Stimulated activated naive CD8-positive, alpha-beta T cell treated with anti-CD3 and anti-CD28 coated beads, Interleukin-15, Interleukin-2, amounts not matched to agents 100 ng/mL and 50 ng/mL, for 24 hours (primary cell): ENCODE results near the gene APEH.

ENCODE experiments used
- H3K27ac Mint-ChIP-seq: one replicate; pipeline ENCODE4 v1.8.0; 2021; ENCODE audit warnings: mild to moderate bottlenecking, mixed read lengths
- H3K27me3 Mint-ChIP-seq: one replicate; pipeline ENCODE4 v1.8.0; 2021; ENCODE audit warnings: mixed read lengths
- H3K36me3 Mint-ChIP-seq: one replicate; pipeline ENCODE4 v1.8.0; 2021; ENCODE audit warnings: low read depth, mixed read lengths
- H3K4me1 Mint-ChIP-seq: one replicate; pipeline ENCODE4 v1.8.0; 2021; ENCODE audit warnings: low read depth, mixed read lengths
- H3K4me3 Mint-ChIP-seq: one replicate; pipeline ENCODE4 v1.8.0; 2021; ENCODE audit warnings: mild to moderate bottlenecking, mixed read lengths
- H3K9me3 Mint-ChIP-seq: one replicate; pipeline ENCODE4 v1.8.0; 2021; ENCODE audit warnings: mixed read lengths

APEH gene

GRCh38 chr3:49727154-49727923 lies 53.2 kb downstream of the APEH start:
- Mint-ChIP-seq H3K27me3 (no peaks in the 10 kb centered on the region), H3K4me1 (peaks cover 15% of the 10 kb centered on the region), H3K36me3 (peaks cover 22% of the 10 kb centered on the region), H3K9me3 (no peaks in the 10 kb centered on the region), H3K4me3 (no peak overlapping the region), H3K27ac (no peak overlapping the region)

- H3K36me3 Mint-ChIP-seq = peaks cover 23% of the 10 kb centered on the region
- H3K9me3 Mint-ChIP-seq = no peaks in the 10 kb centered on the region
- H3K4me1 Mint-ChIP-seq = peaks cover 9% of the 10 kb centered on the region
- no peak overlapping the region for H3K4me3 Mint-ChIP-seq
- H3K27ac Mint-ChIP-seq = no peak overlapping the region
- no peaks in the 10 kb centered on the region for H3K27me3 Mint-ChIP-seq
Observed at GRCh38 chr3:49727924-49728361, 53.8 kb downstream of the APEH start.

- no peak overlapping the region for H3K4me3 Mint-ChIP-seq
- peaks cover 31% of the 10 kb centered on the region for H3K36me3 Mint-ChIP-seq
- H3K9me3 Mint-ChIP-seq = no peaks in the 10 kb centered on the region
- no peaks in the 10 kb centered on the region for H3K4me1 Mint-ChIP-seq
- no peak overlapping the region for H3K27ac Mint-ChIP-seq
- no peaks in the 10 kb centered on the region for H3K27me3 Mint-ChIP-seq
Observed at GRCh38 chr3:49729966-49730609, 55.9 kb downstream of the APEH start.

GRCh38 chr3:49732597-49732996 lies 58.4 kb downstream of the APEH start:
- no peaks in the 10 kb centered on the region for H3K4me1 Mint-ChIP-seq
- H3K4me3 Mint-ChIP-seq = no peak overlapping the region
- no peaks in the 10 kb centered on the region for H3K9me3 Mint-ChIP-seq
- peaks cover 48% of the 10 kb centered on the region for H3K36me3 Mint-ChIP-seq
- H3K27ac Mint-ChIP-seq = no peak overlapping the region
- H3K27me3 Mint-ChIP-seq = no peaks in the 10 kb centered on the region

GRCh38 chr3:49733551-49733950 lies 59.4 kb downstream of the APEH start:
- no peaks in the 10 kb centered on the region for H3K27me3 Mint-ChIP-seq
- H3K9me3 Mint-ChIP-seq = no peaks in the 10 kb centered on the region
- H3K36me3 Mint-ChIP-seq = peaks cover 55% of the 10 kb centered on the region
- H3K4me3 Mint-ChIP-seq = no peak overlapping the region
- H3K4me1 Mint-ChIP-seq = no peaks in the 10 kb centered on the region
- H3K27ac Mint-ChIP-seq = no peak overlapping the region
